ENCODE measurements around the gene TTC7B. TPM values are rescaled to one million over a fixed set of nuclear protein-coding genes. Genes with fewer than 3 reads are reported as not detected.

TTC7B gene
- total and polyA plus RNA-seq, 7 donors: 18.9 to 97.0 (median 59.0) TPM

DNA sequence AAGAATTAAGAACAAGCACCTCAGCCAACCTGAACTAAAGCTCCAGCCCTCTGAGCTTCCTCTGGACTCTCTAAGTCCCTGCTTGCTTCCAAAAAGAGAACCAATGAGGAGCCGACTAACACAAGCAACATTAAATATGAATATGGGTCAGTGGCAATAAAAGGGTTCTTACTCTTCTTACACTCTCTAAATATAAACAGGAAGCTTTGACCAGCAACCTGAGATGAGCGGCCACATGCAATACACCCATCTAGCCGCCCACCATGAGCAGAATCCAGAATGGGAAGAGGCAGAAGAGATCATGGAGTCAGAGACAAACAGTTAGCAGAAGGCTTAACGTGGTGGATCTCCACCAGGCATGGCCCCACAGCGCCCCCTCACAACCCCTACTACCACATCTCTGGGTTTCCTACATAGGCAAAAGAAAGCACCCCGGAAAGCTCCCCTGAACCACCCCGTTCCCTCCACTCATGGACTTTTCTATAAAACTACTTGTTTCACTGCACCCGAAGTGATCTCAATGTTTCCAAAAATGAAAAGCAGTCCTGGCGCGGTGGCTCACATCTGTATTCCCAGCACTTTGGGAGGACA lies 59.4 kb downstream of the TTC7B start:
- intact Hi-C loops (cut with DNase I): loop anchor here (5.0 kb wide), 4 partner anchors 130 to 455 kb away; partner anchors contain the start of gene CALM1 (in 2 of the 2)
- 50 to 77% (median 55%) methylated on average over 10 of the region's 10 CpGs for WGBS, 3 donors
- Histone ChIP-seq H3K36me3 (ENCODE audit: insufficient read depth in 1 of 2, low read depth in 1 of 2) (no peaks in the 10 kb centered on the region), H3K4me1 (peaks cover 26% of the 10 kb centered on the region), H3K9me3 (no peaks in the 10 kb centered on the region), H3K4me3 (peak overlapping the region; percentile 65), H3K27ac (peak overlapping the region; percentile 98), H3K27me3 (ENCODE audit: insufficient read depth in 3 of 3, low read length in 2 of 3) (no peaks in the 10 kb centered on the region)
- DNase-seq (peak; percentile 37 to 65), ATAC-seq (peak; percentile 40 to 66 (median 59))
- TF ChIP-seq, protein P1, sequence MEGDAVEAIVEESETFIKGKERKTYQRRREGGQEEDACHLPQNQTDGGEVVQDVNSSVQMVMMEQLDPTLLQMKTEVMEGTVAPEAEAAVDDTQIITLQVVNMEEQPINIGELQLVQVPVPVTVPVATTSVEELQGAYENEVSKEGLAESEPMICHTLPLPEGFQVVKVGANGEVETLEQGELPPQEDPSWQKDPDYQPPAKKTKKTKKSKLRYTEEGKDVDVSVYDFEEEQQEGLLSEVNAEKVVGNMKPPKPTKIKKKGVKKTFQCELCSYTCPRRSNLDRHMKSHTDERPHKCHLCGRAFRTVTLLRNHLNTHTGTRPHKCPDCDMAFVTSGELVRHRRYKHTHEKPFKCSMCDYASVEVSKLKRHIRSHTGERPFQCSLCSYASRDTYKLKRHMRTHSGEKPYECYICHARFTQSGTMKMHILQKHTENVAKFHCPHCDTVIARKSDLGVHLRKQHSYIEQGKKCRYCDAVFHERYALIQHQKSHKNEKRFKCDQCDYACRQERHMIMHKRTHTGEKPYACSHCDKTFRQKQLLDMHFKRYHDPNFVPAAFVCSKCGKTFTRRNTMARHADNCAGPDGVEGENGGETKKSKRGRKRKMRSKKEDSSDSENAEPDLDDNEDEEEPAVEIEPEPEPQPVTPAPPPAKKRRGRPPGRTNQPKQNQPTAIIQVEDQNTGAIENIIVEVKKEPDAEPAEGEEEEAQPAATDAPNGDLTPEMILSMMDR (IDR thresholded peaks at IDR 0.05): peak; percentile 27

DNA sequence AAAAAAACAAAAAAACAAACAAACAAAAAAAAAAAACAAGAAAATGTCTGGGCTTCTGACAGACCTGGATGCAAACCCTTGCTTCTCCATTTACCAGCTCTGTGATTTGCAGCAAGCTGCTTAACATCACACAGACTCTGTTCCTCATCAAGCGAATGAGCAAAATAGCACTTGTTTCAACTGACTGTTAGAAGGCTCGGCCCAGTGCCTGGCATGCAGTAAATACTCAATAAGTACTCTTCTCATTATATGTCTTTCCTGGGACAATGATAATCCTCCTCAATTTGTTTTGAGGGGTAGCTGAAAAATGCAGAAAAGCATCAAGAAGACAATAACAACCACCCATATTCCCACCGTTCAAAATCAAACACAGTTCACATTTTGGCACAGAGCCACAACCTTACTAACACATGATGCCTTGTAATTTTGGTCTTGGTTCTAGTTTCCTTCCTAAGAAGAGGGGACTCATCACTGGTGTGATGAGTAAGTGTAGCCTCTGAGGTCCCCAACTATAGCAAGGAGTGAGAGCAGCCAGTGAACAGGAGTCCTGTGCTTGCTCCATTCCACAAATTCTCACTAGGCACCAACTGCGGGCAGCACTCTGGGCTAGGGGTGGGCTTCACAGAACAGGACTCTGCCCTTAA lies 60.4 kb downstream of the TTC7B start:
- H3K9me3 ChIP-seq: no peaks in the 10 kb centered on the region
- peaks cover 33% of the 10 kb centered on the region for H3K4me1 ChIP-seq
- intact Hi-C loops (cut with DNase I): loop anchor here (5.0 kb wide), 4 partner anchors 128 to 453 kb away; partner anchors contain the start of gene CALM1 (in 2 of the 2)
- TF ChIP-seq, protein P1 (IDR thresholded peaks at IDR 0.05): no peak
- no peaks in the 10 kb centered on the region for H3K27me3 ChIP-seq (ENCODE audit: insufficient read depth in 3 of 3, low read length in 2 of 3)
- no peaks in the 10 kb centered on the region for H3K36me3 ChIP-seq (ENCODE audit: insufficient read depth in 1 of 2, low read depth in 1 of 2)
- peak overlapping the region; percentile 98 for H3K27ac ChIP-seq
- ATAC-seq (no peak), DNase-seq (no peak)
- no peak overlapping the region for H3K4me3 ChIP-seq
- 67 to 78% (median 70%) methylated on average over 4 of the region's 4 CpGs for WGBS, 3 donors

DNA sequence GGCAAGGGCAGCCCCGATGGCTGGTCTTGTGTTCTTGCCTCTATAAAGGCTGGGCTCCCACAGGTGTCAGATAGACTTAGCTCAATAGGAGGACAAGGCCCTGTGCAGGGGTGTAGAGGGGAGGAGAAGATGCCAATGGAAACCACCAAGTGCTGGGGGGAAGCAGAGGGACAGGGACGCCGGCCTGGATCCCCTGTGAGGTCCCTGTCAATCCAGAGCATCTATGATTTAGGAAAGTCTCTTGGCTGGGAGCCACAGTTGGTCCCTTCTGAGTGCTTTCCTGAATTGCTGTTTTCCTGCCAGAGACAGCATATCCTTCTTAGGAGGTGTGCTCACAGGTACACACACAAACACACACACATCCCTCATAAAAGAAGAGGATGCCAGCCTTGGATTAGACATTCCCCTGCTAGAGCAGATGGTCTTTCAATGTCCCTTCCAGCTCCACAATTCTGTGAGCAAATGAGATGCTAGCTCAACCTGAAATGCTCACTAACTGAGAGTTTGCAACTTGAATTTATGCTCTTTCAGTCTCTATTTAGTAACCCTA lies 62.7 kb downstream of the TTC7B start:
- intact Hi-C loops (cut with DNase I): loop anchor here in 1 of 2 donors (1.0 kb wide), 1 partner anchor 51 kb away; no protein-coding TSS in a partner anchor

DNA sequence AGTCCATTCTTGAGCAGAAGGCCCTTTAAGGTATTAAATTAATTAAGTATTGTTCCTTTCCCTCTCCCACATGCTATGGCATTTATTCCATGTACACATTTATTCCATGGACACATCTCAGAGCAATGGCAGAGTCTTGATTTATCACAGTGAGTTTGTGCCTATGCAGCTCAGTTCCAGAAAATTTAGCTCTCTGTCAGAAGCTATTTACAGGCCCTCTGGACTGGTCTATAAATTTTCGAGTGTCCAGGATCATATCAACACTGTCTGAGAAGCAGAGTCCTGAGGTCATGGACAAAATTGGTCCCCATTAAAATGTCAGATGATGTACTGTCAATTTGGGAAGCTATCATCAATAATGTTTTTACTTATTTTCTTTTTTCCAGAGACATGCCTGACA lies 65.5 kb downstream of the TTC7B start:
- TF ChIP-seq, protein P1 (IDR thresholded peaks at IDR 0.05): no peak
- intact Hi-C loops (cut with DNase I): no loop called here
- peaks cover 19% of the 10 kb centered on the region for H3K4me1 ChIP-seq
- peak; percentile 88 to 98 (median 96) for ATAC-seq
- H3K36me3 ChIP-seq (ENCODE audit: insufficient read depth in 1 of 2, low read depth in 1 of 2): no peaks in the 10 kb centered on the region
- H3K27ac ChIP-seq: peak overlapping the region; percentile 98
- no peak overlapping the region for H3K4me3 ChIP-seq
- no peak for DNase-seq
- H3K9me3 ChIP-seq: peaks cover 8% of the 10 kb centered on the region
- H3K27me3 ChIP-seq (ENCODE audit: insufficient read depth in 3 of 3, low read length in 2 of 3): no peaks in the 10 kb centered on the region
- WGBS, 3 donors: 18 to 45% (median 44%) methylated on average over 1 of the region's 1 CpG

More for the DNA sequence above, 62.7 kb downstream of the TTC7B start:
- DNase-seq (no peak), ATAC-seq (no peak)
- Histone ChIP-seq H3K36me3 (ENCODE audit: insufficient read depth in 1 of 2, low read depth in 1 of 2) (no peaks in the 10 kb centered on the region), H3K9me3 (peaks cover 3% of the 10 kb centered on the region), H3K27me3 (ENCODE audit: insufficient read depth in 3 of 3, low read length in 2 of 3) (no peaks in the 10 kb centered on the region), H3K27ac (peak overlapping the region; percentile 98), H3K4me1 (peaks cover 28% of the 10 kb centered on the region), H3K4me3 (no peak overlapping the region)
- 84 to 85% (median 84%) methylated on average over 3 of the region's 3 CpGs for WGBS, 3 donors
- TF ChIP-seq, protein P1 (IDR thresholded peaks at IDR 0.05): no peak

Data from psoas muscle (tissue), 8 donors.